Measurements from ENCODE around the gene LAIR1. TPM values are rescaled to one million over a fixed set of nuclear protein-coding genes. Genes with fewer than 3 reads are reported as not detected.
A peak's percentile ranks its signal among the peaks of the same experiment; 100 is the strongest.

Gene LAIR1
- total RNA-seq, 4 donors from 2014 or later = 1.0 to 1.9 (median 1.5) TPM

GRCh38 chr19:54307389-54308020 lies 57.2 kb downstream of the LAIR1 start:
- H3K4me3 ChIP-seq = no peak overlapping the region
- no peak overlapping the region for H3K27ac ChIP-seq
- H3K36me3 ChIP-seq = no peaks in the 10 kb centered on the region
- no peaks in the 10 kb centered on the region for H3K9me3 ChIP-seq
- TF ChIP-seq POLR2AphosphoS5 (IDR thresholded peaks at IDR 0.05) = no peak
- TF ChIP-seq POLR2A (IDR thresholded peaks at IDR 0.05) = no peak
- no peak for TF ChIP-seq CTCF (IDR thresholded peaks at IDR 0.05)
- TF ChIP-seq EP300 (IDR thresholded peaks at IDR 0.05) = no peak
- no peaks in the 10 kb centered on the region for H3K4me1 ChIP-seq
- H3K27me3 ChIP-seq = peaks cover 24% of the 10 kb centered on the region
- 90% methylated on average over 5 of the region's 5 CpGs for WGBS
- DNase-seq (ENCODE audit: low spot score in 2 of 2) = no peak

DNA sequence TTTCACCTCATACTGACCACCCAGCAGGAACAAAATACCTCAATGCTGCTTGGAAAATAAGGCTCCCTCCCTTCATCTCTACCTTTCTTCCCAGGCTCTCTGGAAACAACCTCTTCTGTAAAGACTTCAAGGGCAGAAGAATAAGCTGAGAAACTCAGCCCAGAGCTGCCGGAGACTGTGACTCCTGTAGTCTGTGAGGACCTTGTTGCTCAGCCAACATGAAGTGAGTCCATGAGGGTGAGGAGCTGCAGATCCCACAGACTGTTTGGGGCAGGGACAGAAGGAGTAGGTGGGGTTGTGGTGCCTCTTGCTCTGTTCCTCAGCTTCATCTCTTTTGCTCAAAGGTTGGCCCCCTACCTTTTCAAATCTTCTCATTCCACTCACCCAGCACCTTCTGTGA lies 59.6 kb downstream of the LAIR1 start:
- Histone ChIP-seq H3K4me1 (no peaks in the 10 kb centered on the region), H3K27ac (no peak overlapping the region), H3K4me3 (no peak overlapping the region), H3K9me3 (no peaks in the 10 kb centered on the region), H3K27me3 (peaks cover 15% of the 10 kb centered on the region), H3K36me3 (no peaks in the 10 kb centered on the region)
- DNase-seq (ENCODE audit: low spot score in 2 of 2) = no peak
- WGBS = 92% methylated on average over 1 of the region's 1 CpG
- no peak for TF ChIP-seq CTCF (IDR thresholded peaks at IDR 0.05)
- TF ChIP-seq POLR2AphosphoS5 (IDR thresholded peaks at IDR 0.05) = no peak
- TF ChIP-seq EP300 (IDR thresholded peaks at IDR 0.05) = no peak
- TF ChIP-seq POLR2A (IDR thresholded peaks at IDR 0.05) = no peak

DNA sequence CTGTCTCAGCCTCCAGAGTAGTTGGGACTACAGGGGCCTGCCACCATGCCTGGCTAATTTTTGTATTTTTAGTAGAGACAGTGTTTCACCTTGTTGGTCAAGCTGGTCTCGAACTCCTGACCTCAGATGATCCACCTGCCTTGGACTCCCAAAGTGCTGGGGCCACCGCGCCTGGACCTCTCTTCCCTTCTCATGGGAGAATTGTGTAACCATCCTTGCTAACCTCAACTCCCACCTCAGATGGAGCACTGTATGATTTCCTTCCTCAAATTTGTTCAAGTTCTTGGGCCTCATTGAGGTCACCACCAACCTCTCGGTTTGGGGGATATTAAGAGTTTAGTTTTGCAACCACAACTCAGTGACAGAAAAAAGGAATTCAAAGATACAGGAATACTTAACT lies 62.5 kb downstream of the LAIR1 start:
- Histone ChIP-seq H3K4me1 (no peaks in the 10 kb centered on the region), H3K27ac (no peak overlapping the region), H3K36me3 (no peaks in the 10 kb centered on the region), H3K4me3 (no peak overlapping the region), H3K9me3 (no peaks in the 10 kb centered on the region), H3K27me3 (peaks cover 15% of the 10 kb centered on the region)
- WGBS = 72% methylated on average over 4 of the region's 4 CpGs
- no peak for TF ChIP-seq CTCF (IDR thresholded peaks at IDR 0.05)
- no peak for TF ChIP-seq POLR2A (IDR thresholded peaks at IDR 0.05)
- TF ChIP-seq POLR2AphosphoS5 (IDR thresholded peaks at IDR 0.05) = no peak
- peak in 1 of 2 donors; percentile 40 for DNase-seq (ENCODE audit: low spot score in 2 of 2)

Other genes starting within 250 kb of the LAIR1 start
- gene TFPT, start 249.3 kb downstream of the LAIR1 start, total RNA-seq = 10 to 100 TPM in 3 of 4 donors, 1 to 10 TPM in 1; 7.8 to 16.5 (median 11.5) TPM
- gene PRPF31, start 249.2 kb downstream of the LAIR1 start, total RNA-seq = 10 to 100 TPM; 49.6 to 75.3 (median 55.4) TPM
- gene CNOT3, start 227.2 kb downstream of the LAIR1 start, total RNA-seq = 10 to 100 TPM; 27.3 to 40.7 (median 35.2) TPM
- 1 to 10 TPM; 2.6 to 4.6 (median 4.0) TPM for gene LENG1, start 205.2 kb downstream of the LAIR1 start, total RNA-seq
- 10 to 100 TPM in 2 of 4 donors, 1 to 10 TPM in 2; 3.4 to 22.8 (median 9.0) TPM for gene TMC4, start 191.8 kb downstream of the LAIR1 start, total RNA-seq
- gene MBOAT7, start 175.4 kb downstream of the LAIR1 start, total RNA-seq = 10 to 100 TPM; 54.7 to 96.5 (median 58.7) TPM
- gene TSEN34, start 173.6 kb downstream of the LAIR1 start, total RNA-seq = 10 to 100 TPM; 42.7 to 76.3 (median 69.1) TPM
- 1,000 to 10,000 TPM; 1,403 to 3,061 (median 2,817) TPM for gene RPS9, start 164.1 kb downstream of the LAIR1 start, total RNA-seq
- gene LILRB3, start 141.9 kb downstream of the LAIR1 start, total RNA-seq = 1 to 10 TPM in 3 of 4 donors, under 1 TPM in 1; 0.34 to 5.7 (median 2.9) TPM
- gene LILRA6, start 122.1 kb downstream of the LAIR1 start, total RNA-seq = under 1 TPM in 1 of 4 donors, not detected in 3; 0.51 TPM
- gene LILRB5, start 107.7 kb downstream of the LAIR1 start, total RNA-seq = 1 to 10 TPM in 2 of 4 donors, under 1 TPM in 2; 0.68 to 3.4 (median 2.0) TPM
- under 1 TPM in 3 of 4 donors, not detected in 1; 0.38 to 0.80 (median 0.64) TPM for gene LILRB2, start 83.8 kb downstream of the LAIR1 start, total RNA-seq
- gene LILRA5, start 51.8 kb downstream of the LAIR1 start, total RNA-seq = not detected
- gene LILRA4, start 25.8 kb downstream of the LAIR1 start, total RNA-seq = under 1 TPM in 3 of 4 donors, not detected in 1; 0.48 to 0.72 (median 0.55) TPM
- 10 to 100 TPM; 11.2 to 20.4 (median 12.5) TPM for gene TTYH1, start 50.5 kb upstream of the LAIR1 start, total RNA-seq
- gene LENG8, start 84.3 kb upstream of the LAIR1 start, total RNA-seq = 100 to 1,000 TPM in 2 of 4 donors, 10 to 100 TPM in 2; 80.4 to 410 (median 124) TPM
- 1 to 10 TPM; 3.1 to 7.9 (median 4.1) TPM for gene LENG9, start 98.8 kb upstream of the LAIR1 start, total RNA-seq
- 1 to 10 TPM; 4.2 to 9.4 (median 5.5) TPM for gene CDC42EP5, start 108.4 kb upstream of the LAIR1 start, total RNA-seq
- gene LAIR2, start 137.9 kb upstream of the LAIR1 start, total RNA-seq = not detected
- under 1 TPM in 1 of 4 donors, not detected in 3; 0.15 TPM for gene LILRA2, start 208.9 kb upstream of the LAIR1 start, total RNA-seq
- gene LILRA1, start 228.7 kb upstream of the LAIR1 start, total RNA-seq = not detected

All from suprapubic skin (tissue), 4 donors.